COLO668 (cell line): ENCODE measurements around the gene DCP2.

Source experiments
- DNase-seq: peaks from one replicate; lab custom pipeline; 2025; ENCODE audit not compliant: unreplicated experiment; lab: John Stamatoyannopoulos, UW

DCP2 gene

DNA sequence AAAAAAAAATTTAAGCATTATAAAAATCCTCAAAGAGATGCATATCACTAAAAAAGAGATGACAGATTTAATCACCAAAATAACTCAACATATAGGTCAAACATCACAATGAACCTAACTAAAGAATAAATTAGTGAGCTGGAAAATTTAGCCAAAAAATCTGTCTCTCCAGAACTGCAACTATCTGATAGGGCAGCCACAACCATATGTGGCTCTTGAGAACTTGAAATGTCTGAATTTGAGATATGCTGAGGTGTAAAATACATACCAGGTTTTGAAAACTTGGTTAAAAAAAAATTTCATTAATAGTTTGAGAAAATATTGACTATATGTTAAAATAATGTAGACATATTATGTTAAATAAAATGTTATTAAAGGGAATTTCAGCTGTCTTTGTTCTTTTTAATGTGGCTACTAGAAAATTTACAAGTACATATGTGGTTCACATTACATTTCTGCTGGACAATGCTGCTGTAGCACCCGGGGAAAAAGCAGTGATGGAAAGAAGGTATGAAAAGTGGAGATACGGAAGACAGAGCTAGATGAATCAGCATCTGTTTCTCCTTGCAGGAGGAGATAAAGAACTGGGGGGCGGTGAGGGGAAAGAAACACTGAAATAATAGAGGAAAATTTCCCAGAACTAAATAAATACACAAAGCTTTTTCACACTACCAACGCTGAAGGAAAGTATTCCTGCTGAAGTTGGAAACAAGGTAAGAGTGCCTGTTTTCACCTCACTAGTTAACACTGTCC is 66.1 kb downstream of the DCP2 start:
- DNase-seq = no peak

DNA sequence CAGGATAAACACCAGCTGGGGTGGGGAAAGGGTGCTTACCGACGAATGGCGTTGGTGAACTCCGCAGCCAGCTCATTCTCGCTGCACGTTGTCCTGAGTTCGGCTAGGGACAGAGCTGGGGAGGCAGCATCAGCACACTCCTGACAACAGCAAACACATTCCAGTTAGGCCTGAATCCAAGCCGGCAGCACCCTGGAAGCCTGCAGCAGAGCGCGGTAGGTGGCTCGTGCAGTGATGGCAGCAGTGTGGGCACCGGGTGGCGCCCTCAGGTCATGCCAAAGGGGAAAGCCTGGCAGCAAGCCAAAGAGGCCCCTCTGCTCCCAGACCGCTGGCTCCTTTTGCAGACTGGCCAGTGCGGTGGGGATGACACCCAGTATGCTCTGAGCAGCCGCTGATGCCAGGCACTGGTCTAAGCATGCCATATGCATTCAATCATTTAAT is 66.9 kb downstream of the DCP2 start:
- no peak for DNase-seq

DNA sequence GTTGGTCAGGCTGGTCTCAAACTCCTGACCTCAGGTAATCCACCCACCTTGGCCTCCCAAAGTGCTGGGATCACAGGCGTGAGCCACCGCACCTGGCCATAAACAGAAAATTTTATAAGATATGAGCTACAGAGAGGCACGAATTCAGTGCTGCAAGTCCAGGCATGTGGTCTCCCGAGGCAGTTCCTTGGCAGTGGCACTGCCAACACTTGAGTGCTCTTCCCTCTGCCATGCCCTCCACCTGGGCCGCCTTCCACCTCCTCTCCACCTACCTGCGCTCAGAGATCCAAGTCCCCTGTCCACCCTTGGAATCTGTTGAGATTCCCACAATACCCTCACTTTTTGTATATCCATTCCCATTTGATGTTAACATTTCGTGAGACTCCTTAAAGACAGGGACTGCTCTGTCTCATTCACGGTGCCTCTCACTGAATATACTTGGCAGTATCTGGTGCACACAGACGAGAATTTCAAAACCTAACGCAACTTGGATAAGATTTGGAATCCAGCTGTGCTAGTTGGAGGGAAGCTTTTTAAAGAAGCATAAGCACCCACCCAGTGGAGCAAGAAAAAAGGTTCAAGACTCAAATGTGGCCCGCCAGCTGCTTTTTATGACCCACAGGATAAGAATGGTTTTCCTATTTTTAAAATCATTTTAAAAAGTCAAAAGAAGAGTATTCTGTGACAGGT is 68.3 kb downstream of the DCP2 start:
- DNase-seq = no peak

DNA sequence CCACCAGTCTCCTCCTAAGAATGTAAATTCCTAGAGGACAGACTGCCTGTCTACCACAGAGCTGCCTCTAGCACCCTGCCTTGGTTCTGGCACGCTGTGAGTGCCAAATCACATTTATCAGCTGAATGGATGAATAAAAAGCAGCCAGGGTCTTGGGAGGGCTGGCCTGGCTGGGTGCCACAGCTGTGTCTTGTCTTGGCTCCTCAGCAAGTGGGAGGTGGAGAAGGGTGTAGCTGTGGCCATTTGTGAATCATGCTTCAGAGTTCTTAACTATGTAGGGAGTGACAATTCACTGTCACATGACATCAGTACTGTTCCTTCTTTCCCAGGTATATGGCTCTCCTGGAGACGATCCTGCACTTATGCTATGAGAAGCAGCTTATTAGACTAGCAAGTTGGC is 70.6 kb downstream of the DCP2 start:
- no peak for DNase-seq

DNA sequence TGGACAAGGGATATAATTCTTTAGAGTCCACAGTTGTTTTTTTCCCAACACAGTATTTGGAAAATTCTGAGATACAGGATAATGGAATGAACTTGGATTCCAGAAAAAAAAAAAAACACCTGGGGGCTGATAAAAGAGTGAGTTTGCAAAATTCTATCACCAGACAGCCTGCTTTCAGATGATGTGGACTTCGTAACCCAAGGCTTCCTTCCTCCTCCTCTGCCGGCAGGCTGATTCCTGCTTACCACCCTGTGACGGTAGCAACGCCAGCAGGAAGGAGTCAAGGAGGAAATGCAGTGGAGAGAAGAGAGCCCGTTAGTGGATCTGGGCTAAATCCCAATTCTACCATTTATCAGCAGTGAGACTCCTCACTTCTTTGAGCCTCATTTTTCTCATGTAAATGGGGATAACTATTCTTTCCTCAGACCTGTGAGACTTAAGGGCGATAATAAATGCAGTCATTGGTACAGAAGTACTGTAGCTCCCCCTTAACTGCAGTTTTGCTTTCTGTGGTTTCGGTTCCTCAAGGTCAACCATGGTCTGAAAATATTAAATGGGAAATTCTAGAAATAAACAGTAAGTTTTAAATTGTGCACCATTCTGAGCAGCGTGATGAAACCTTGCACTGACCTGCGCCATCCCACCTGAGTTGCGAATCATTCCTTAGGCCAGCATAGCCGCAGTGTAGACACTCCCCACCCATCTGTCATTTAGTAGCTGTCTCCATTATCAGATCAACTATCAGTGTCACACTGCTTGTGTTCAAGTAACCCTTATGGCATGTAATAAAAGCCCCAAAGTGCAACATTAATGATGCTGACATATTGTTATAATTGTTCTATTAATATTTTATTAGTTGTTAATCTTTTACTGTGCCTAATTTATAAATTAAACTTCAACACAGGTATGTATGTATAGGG is 71.4 kb downstream of the DCP2 start:
- DNase-seq = no peak

DNA sequence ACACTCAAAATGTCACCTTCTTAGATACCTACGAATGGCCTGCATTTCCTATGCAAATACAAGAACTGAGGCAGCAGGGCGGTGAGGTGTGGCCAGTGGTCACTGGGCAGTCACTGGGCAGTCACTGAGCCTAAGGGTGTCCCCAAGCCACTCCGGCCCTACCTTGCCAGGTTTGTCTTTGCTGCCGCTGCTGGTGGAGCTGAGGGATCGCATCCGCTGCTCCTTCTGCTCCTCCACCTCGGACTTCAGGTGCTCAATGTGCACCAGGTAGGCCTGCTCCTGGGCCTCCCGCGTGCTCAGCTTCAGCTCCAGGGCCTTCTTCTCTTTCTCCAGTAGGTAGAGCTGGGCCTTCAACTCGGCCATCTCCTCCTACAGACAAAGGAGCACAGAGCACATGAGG is 72.3 kb downstream of the DCP2 start:
- no peak for DNase-seq

DNA sequence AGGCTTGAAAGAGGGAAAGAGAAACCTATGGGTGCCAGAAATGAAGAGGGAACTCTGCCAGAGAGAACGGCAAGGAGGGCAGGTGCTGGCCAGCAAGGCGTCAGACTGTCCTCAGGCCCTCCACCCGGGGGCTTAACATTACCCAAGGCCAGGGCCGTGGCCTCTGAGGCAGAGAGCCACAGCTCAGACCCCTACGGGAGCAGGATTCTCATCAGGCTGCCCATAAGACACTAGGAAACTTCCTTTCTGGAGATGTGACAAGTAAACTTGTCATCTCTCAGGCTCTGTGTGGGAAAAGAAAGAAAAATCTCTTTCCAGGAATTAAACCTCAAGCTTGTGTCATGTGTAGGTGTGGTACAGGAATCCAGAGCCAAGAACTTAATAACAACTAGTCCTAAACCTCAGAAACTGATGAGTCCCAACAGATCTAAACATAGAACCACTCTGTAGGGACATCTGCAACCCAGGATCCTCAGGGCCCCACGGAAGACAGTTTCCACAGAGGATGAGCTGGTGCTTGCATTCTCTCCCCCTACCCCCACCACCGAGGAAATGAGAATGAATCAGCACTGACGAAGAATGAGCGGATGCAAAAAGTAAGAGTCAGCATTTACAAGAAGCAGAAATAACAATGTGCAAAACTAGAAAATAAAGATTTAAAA is 74.3 kb downstream of the DCP2 start:
- no peak for DNase-seq

DNA sequence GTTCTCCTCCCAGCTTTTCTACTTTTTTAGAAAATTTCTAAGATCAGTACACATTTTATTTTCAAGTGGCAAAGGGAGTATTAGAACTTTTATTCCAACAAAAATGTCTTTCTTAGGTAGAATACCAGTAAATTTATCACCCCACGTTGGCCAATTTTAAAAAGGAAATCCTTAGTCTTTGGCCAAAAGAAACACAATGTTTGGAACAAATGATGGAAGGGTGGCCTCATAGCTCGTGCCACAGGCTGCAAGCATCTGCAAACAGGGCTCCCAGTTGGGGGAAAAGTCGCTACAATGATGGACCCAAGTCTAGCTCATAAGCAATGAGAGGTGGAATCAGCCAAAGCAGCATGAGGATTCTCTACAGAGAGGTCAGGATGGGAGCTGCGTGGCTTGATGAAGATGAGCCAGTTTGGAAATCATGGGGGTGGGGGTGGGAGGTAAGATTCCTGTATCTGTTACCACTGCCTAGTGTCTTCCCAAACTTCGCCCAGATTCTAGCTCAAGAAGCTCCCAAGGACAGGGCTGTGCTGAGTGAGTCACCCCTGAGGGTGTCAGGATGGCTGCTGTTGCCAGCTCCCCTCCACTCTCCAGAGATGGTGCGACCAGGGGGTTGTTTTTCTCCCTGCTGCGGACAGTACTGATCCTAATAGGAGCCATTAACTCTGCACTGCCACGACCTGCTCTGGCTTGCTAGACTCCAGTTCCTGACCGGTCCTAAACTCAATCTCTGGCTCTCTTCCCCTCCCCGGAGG is 75.6 kb downstream of the DCP2 start:
- DNase-seq = no peak

DNA sequence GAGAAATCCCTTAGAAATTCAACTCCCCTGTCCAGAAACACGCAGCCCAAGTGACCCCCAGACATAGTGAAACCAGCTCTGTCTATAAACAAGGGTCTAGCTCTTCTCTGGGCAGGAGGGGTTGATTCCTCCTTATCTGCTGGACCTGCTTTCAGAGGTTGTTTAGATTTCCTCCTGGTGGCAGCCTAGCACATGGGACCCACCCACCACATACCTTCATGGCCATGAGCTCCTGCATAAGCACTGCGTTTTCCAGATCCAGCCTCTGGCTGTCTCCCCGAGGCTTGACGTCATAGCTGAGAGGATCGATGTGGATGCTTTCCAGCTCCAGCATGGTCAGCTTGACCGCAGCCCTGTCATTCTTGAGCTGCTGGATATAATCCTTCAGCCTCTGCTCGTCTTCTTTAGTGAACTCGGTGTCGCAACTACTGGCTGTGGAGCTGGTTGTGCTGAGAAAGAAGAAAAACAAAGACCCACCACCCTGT is 77.0 kb downstream of the DCP2 start:
- no peak for DNase-seq

DNA sequence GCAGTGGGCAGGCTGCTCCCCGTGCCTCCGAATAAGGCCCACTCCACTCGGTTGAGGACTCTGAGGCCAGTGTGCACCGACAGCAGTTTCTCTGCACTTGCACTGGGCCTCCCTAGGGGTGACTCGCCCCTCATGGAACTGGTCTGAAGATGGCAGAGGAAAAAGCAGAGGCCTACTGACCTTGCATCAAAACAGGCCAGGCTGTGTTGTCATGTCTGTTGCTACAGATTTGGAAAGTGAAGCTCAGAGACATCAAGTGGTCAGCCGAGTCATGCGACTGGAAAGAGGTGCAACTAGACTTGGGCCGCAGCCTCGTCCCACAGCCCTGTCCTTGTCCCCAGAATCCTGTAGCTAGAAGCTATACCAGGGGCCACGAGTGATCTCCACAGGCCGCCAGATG is 78.3 kb downstream of the DCP2 start:
- DNase-seq = no peak

DNA sequence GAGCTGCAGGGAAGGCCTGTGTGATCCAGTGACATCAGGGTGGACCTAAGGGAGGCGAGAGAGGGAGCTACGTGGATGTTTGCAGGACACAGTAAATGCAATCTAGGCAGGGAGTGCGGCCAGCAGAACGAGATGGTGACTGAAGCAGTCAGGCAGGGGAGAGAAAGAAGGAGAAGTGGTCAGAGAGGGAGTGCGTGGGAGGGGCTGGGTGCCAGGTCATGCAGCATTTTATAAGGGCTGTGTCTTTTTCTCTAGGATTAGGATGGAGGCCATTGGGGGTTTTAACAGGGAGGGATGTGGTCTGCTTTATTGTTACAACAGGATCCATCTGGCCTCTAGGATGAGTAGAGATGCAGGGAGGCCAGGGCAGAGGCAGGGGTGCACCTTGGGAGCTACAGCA is 80.4 kb downstream of the DCP2 start:
- DNase-seq = no peak

DNA sequence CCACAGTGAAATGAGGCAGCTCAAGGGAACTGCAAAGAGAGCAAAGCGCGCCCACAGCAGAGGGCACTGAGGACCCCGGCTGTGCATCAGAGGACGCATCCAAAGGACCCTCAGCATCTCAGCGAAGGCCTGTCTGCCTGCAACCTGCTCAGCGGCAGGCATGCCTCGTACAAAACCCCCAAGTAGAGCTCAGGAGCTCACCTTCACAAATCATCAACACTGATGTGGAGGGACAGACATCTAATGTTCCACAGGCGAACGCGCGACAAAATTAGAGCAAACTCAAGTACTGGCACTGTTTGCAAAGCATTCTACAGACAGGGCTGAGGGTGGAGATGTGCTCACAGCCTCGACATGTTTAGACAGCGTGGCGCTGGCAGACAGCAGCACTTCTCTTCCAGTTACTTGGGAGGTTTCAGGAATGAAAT is 81.0 kb downstream of the DCP2 start:
- no peak for DNase-seq

DNA sequence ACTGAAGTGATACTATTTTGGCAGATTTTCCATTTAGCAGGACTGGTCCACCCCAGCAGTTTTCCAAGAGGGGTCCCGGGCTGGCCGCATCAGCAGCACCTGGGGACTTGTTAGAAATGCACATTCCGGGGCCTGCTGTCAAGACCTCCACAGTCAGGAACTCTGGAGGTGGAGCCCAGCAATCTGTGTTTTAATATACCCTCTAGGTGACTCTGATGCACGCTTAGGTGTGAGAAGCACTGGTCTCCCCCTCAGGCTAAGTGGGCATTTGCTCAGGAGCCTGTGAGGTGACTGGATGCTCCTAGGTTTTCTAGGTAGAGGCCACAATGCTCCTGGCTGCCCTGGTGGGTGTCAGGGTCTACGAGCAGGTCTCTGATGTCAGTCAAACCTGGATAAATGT is 81.7 kb downstream of the DCP2 start:
- DNase-seq = no peak

DNA sequence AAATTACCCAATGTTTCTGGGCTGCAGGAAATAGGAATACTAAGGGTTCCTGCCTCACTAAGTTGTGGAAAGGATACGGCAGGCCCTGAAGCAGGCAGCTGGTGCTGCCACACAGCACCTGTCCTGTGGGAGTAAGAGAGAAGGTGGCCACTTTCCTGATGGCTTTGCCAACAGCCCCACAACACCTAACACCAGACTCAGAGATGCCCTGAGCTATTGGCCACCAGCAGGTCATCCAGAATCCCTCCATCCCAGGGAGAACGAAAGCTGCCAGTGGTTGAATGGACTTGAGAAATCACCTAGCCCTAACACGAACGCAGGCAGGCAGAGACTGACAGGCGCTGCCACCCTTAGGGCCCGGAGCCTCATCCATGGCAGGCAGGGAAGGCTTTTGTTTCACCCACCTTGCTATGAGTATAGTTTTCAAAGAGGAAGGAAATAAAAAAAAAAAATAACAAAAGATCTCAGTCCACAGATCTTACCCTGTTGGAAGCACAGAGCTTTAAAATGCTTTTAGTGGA is 82.2 kb downstream of the DCP2 start:
- no peak for DNase-seq

DNA sequence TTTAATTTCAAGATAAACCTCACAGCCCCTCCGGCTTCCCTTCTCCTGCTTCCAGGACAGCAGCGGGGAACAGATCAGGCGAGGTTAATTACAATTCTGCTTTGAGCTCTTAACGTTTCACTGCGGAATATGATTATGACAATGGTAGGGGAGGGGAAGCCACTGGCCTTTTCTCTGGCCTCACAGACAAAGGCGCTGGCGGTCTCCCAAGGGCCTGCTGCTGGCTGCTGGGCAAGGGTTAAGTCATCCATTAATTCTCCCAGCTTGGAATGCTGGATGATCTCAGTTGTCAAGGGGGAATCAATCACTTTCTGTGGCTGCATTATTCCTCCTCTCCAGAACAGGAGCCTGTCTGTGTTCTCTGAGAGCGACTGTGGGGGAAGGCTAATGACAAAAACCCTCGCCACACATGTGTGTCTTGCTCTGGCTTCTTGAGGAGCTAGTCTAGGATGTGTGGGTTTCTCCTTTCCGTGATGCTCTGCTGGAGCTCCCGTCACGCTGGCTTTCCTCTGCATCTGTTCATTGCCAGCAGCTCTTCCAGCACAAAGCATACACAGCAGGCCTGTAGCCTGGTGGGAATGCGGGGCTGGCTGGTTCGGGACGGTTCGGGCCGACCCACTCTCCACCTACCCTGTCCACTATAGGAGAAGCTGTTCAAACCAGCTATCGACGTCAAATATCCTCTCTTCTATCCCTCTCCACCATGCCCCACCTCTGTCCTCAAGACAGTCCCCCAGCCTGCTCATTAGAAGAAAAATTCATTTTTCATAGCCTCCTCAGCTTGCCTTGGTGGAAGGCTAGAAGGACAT is 82.8 kb downstream of the DCP2 start:
- DNase-seq = peak; percentile 2

DNA sequence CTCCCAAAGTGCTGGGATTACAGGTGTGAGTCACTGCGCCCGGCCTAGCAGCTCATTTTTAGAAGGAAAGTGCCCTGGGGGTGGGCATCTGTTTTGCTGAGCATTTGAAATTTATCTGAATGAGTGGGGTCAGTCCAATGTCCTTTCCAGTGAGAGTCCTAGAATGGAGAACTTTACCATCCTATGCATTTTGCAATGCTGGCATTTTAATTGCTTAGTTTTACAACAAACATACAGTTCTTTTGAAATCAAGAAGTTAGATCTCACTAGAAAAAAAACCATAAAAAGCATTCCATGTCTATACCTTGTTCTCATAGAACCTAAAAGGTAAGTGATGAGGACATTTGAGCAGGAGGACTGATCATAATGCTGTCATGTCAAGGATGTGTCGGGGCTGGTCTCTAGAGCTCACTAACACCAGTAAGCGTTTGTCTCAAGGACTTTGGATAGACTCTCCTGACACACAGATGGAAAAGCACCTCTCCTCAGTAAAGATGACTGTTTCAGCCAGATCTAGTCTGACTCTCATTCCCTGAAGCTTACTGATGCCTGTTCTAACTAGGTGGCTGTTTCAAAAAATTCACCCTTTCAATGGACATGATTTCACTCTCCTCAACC is 83.9 kb downstream of the DCP2 start:
- DNase-seq = no peak

DNA sequence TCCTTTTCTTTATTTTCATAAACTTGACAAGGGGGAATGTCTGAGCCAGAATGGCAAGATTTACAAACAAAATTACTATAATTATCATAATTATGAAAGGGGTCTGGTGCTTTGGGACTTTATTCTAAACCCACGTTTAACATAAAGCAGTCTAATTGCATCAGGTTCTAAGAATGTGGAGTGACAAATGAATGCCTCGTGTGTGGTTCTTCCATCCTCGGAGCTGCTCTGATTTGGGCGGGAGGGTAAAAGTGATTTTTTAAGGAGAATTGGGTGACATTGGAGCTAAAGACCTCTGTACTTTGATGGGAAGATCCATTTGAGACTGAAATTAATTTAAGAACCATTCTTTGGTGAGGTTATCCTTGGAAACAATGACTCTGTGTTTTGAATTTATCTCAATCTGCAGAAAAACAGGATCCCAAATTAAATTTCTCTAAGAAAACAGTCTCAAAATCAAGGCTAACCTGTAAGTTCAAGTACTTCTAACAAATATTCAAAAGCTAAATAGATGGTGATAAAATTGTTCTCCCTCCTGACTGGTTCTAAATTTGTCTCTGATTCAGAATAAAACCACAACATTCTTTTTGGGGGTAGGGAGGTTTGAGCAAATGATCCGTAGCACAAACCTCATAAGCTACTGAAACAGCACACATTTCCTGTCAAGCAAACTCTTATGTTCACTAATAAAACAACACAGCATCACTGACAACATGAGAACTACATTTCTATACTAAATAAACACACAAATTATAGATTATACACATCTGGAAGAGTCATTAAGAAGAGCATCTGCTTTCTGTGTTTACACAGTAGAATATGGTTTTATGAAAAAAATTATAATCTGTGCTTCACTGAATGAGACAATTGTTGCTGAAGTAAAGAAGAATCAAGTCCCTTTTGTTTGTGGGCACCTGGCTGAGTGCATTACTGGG is 85.5 kb downstream of the DCP2 start:
- DNase-seq = no peak
